Activated CD4-positive, CD25-positive, alpha-beta regulatory T cell (primary cell): ENCODE results near the gene RPS4Y1.
"Not testable (repeated sequence)": the region's sequence is repeated elsewhere in the genome, so short reads cannot be mapped to it uniquely, and the experiment has no call there.

Experiments
- DNase-seq, 4 experiments: peaks; one replicate each; lab custom pipeline; 2025; lab: John Stamatoyannopoulos, UW

The RPS4Y1 gene

DNA sequence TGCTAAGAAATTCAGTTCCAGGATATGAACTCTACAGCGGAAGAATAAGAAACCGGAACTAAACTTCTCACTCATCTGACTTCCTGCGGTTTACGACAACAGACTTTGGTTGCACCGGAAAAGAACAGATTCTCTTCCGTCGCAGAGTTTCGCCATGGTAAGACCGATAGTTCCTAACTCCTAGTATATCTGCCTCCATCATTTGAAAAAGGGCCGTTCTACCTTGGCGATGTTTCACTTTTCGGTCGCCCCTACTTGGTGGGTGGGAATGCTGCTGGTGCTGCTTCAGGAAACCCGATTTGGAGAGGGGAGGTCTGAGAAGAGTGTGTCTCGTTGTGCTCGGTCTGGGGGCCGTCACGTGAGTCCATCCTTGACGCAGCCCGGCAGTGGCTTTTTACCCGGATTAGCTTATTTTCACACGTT, at the start of gene RPS4Y1:
Gene RPS4Y1, plus strand, starts transcription at position 132 of the 423 bp plus-strand sequence. Its CDS starts 23 bp downstream, at position 155.
- DNase-seq, result peak; percentile 1 to 3 (median 2)

GRCh38 chrY:2796977-2797523, 44.4 kb upstream of the RPS4Y1 start:
- DNase-seq, result no peak

DNA sequence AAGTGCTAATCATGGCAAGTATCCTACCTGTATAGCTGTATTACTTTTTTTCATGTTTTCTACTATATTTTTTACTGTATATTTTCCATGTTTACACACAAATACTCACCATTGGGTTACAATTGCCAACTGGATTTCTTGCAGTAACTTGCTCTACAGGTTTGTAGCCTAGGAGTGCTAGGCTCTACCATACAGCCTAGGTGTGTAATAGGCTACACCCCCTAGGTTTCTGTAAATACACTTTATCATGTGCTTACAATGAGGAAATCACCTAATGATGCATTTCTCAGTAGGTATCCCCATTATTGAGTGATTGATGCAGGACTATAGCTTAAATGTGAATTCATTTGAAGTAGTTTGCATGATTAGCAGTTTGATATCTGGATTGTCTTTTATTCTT, 43.4 kb upstream of the RPS4Y1 start:
- no peak for DNase-seq

GRCh38 chrY:2800246-2800645, 41.2 kb upstream of the RPS4Y1 start:
- DNase-seq, result no peak

DNA sequence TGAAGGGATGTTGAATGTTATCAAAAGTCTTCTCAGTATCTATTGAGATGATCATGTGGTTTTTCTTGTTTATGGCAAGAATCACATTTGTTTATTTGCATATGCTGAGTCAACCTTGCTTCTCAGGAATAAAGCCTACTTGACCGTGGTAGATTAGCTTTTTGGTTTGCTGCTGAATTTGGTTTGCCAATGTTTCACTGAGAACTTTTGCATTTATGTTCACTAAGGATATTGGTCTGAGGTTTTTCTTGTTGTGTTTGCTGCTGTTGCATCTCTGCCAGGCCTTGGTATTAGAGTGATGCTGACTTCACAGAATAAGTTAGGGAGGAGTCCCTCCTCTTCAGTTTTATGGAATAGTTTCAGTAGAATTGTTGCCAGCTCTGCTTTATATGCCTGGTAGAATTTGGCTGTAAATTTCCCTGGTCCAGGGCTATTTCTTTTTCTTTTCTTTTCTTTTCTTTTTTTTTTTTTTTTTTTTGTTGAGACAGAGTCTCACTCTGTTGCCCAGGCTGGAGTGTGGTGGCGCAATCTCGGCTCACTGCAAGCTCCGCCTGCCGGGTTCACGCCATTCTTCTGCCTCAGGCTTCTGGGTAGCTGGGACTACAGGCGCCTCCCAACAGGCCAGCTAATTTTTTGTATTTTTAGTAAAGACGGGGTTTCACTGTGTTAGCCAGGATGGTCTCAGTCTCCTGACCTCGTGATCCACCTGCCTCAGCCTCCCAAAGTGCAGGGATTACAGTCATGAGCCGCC, 24.1 kb upstream of the RPS4Y1 start:
- DNase-seq, result not testable (repeated sequence)

GRCh38 chrY:2824471-2824870, 16.9 kb upstream of the RPS4Y1 start:
- no peak for DNase-seq

DNA sequence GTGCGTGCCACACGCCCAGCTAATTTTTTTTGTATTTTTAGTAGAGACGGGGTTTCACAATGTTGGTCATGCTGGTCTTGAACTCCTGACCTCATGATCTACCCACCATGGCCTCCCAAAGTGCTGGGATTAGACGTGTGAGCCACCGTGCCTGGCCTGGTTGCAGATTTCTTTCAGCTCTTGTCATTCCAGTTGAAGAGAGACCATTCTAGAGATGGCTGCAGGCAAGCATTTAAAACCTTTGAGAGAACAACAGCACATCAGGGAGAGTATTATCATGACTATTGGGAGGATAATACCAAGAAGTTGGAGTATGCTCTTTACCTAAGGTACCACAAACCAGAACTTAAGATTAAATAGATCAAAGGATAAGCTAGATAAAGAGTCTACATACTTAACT, 12.9 kb upstream of the RPS4Y1 start:
- DNase-seq, result no peak

DNA sequence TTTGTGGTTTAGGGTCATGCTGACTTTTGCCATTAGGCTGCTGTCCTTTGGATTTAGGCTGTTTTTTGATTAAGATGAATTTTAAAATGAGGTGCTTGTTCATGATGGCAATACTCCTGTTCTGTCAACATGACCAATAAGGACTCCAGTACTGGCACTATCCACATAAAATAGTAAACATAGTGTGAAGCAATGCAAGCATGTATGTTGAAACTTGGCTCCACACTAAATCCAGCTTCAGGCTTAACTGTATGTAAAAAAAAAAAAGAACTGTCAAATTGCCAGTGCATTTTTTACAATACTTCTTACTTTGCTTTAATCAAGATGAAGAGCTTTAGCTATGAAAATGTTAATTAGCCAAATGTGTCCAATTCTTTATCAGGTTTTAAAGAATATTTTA, 6.2 kb upstream of the RPS4Y1 start:
- no peak for DNase-seq

- DNase-seq, result no peak
Observed at GRCh38 chrY:2837078-2837477, 4.3 kb upstream of the RPS4Y1 start.

GRCh38 chrY:2837932-2838331, 3.5 kb upstream of the RPS4Y1 start:
- no peak for DNase-seq

- DNase-seq, result no peak
Observed at GRCh38 chrY:2846791-2847190, 5.4 kb downstream of the RPS4Y1 start.

DNA sequence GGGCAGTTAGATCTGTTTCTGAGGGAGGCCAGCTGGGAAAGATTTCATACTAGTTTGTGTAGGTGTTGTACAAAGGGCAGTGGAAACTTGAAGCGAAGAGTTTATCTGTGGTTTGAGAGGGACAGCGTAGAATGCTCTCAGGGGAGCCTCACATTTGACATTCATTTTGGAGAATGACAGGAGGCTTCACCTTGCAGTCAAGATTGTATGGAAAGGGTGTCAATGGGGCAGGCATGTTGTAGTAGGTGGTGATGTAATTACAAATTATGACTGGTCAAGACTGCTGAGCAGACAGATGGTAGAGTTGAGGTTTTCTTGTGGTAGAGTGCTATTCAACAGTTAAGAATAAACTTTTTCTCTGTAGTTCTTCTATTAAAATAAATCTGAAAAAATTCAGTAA, 7.0 kb downstream of the RPS4Y1 start:
- DNase-seq, result no peak

- DNase-seq, result no peak
Observed at GRCh38 chrY:2849368-2849767, 8.0 kb downstream of the RPS4Y1 start.

GRCh38 chrY:2854145-2854774, 12.9 kb downstream of the RPS4Y1 start:
- DNase-seq, result no peak

- no peak for DNase-seq
Observed at GRCh38 chrY:2857068-2857467, 15.7 kb downstream of the RPS4Y1 start.

GRCh38 chrY:2857686-2858085, 16.3 kb downstream of the RPS4Y1 start:
- DNase-seq, result no peak

GRCh38 chrY:2859782-2860181, 18.4 kb downstream of the RPS4Y1 start:
- DNase-seq, result no peak

GRCh38 chrY:2860511-2860910, 19.1 kb downstream of the RPS4Y1 start:
- DNase-seq, result no peak

- DNase-seq, result no peak
Observed at GRCh38 chrY:2866581-2866980, 25.2 kb downstream of the RPS4Y1 start.

- no peak for DNase-seq
Observed at GRCh38 chrY:2867469-2867868, 26.1 kb downstream of the RPS4Y1 start.

DNA sequence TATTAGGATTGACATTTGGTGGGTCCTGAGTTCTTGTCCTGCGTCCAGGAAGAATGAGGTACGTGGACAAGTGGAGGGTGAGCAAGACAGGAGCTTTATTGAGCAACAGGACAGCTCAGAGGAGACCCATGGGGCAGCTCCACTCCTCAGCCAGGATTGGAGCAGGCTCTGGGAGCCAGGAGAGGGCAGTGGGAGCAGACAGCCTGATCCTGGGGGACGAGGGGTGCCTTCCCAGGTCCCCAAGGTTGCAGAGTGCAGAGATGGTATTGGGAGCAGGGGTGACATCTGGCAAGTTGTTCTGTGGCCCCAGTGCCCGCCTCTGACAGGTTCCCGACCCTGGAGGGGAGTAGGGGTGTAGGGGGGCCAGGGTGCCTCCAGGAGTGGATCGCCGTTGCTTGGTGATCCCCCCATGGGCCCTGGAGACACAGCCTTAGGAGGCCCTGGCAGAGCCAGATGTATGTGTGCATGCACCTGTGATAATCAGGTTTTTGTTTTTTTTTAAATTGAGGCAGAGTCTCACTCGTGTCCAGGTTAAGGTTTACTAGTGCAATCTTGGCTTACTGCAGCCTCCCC, 26.7 kb downstream of the RPS4Y1 start:
- no peak for DNase-seq

DNA sequence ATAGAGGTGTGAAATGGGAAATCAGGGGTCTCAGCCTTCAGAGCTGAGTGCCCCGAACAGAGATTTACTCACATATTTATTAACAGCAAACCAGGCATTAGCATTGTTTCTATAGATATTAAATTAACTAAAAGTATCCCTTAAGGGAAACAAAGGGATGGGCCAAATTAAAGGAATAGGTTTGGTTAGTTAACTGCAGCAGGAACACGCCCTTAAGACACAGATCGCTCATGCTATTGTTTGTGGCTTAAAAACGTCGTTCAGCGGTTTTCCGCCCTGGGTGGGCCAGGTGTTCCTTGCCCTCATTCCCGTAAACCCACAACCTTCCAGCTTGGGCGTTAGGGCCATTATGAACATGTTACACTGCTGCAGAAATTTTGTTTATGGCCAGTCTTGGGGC, 30.8 kb downstream of the RPS4Y1 start:
- not testable (repeated sequence) for DNase-seq

DNA sequence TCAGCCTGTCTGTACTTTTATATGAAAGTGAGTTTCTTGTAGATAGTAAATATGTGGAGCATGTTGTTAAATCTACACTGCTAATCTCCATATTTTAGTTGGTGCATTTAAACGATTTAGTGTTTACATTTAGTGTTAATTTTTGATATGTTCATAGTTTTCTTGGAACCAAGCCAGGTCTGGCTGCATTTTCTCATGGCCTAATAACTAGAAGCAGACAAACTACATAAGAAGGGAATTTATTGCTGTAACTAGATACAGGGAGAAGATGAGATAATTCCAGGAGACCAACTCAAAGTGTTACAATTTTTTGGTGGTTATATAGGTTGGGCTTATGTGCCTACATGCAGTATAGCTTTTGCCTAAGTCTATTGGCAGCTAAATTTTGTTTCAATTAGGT, 32.8 kb downstream of the RPS4Y1 start:
- no peak for DNase-seq
